NCI-H1694 (cell line): Measurements from ENCODE around the gene GALM.
"Not testable (repeated sequence)": the region's sequence is repeated elsewhere in the genome, so short reads cannot be mapped to it uniquely, and the experiment has no call there.

ENCODE experiments used
- DNase-seq: peaks from one replicate; lab custom pipeline; 2025; lab: John Stamatoyannopoulos, UW

Gene GALM

DNA sequence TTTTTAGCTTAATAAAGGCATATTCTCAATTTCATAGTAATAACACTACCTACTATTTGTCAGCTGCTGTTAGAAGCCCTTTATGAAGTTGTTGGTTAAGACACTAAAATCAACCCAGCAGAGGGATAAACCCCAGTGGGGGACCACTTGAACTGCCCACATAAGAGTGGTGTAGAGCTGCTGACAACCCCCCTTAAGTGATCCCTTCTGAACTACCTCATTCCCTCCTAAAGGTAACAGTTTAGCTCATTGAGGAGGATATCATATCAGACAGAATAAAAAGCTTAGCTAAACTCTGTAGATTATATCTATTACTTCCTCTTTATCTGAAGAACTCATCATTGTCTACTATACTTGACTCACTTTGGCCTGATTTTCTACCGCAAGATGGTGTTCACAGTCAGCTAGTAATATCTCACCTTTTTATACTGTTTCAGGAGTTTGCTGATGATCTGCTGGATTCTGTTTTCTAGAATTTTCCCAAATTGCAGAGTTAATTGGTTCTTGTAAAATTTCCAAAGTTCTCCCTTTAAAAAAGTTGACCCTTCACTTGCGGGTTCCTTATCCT, 16.2 kb downstream of the GALM start:
- DNase-seq = no peak

DNA sequence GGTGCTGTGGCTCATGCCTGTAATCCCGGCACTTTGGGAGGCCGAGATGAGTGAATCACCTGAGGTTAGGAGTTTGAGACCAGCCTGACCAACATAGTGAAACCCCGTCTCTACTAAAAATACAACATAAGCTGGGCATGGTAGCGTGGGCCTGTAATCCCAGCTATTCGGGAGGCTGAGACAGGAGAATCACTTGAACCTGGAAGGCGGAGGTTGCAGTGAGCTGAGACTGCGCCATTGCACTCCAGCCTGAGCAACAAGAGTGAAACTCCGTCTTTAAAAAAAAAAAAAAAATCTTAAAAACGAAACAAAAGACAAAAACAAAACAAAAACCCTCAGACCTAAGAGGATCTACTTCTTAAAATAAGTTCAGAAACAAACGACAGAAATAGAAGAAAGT, 16.7 kb downstream of the GALM start:
- not testable (repeated sequence) for DNase-seq

DNA sequence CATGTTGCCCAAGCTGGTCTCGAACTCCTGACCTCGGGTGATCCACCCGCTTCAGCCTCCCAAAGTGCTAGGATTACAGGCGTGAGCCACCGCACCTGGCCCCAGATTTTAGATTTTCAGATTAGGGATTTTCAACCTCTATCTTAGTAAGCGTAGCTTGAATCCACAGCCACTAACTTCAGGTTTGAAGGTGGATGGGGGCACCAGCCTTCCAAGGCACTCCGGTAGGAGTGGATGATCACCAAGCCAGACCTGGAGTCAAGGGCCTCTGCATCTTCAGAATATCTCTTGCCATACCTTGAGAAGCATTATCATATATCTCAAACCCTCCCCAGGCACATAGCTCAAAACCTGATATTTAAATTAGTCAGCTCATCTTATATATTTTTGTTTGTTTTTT, 17.9 kb downstream of the GALM start:
- no peak for DNase-seq

DNA sequence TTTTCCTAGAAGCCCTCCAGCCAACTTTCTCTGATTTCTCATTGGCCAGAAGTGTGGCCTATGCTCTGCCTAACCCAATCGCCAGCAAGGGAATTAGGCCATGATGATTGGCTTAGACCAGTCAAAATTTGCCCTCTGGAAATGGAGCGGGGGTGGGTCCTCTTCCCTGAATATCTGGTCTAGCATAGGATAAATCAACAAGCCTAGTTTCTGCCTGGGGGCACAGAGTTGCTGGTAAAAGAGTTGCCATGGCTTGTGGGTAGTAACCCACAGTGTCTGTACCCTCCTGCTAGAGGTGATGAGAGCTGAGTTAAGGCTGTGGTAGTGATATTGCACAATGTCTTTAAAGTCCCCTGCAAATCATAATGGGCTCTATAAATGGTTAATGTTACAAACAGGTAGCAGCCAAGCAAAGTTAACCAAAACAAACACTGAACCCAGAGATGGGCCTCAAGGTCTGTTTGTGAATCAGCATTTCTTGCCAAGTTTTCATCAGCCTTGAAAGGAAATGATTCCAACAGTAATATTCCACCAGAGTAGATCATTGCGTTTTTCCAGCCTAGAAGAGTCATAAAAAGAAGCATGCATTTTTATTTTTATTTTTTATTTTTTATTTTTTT, 19.3 kb downstream of the GALM start:
- DNase-seq = no peak

DNA sequence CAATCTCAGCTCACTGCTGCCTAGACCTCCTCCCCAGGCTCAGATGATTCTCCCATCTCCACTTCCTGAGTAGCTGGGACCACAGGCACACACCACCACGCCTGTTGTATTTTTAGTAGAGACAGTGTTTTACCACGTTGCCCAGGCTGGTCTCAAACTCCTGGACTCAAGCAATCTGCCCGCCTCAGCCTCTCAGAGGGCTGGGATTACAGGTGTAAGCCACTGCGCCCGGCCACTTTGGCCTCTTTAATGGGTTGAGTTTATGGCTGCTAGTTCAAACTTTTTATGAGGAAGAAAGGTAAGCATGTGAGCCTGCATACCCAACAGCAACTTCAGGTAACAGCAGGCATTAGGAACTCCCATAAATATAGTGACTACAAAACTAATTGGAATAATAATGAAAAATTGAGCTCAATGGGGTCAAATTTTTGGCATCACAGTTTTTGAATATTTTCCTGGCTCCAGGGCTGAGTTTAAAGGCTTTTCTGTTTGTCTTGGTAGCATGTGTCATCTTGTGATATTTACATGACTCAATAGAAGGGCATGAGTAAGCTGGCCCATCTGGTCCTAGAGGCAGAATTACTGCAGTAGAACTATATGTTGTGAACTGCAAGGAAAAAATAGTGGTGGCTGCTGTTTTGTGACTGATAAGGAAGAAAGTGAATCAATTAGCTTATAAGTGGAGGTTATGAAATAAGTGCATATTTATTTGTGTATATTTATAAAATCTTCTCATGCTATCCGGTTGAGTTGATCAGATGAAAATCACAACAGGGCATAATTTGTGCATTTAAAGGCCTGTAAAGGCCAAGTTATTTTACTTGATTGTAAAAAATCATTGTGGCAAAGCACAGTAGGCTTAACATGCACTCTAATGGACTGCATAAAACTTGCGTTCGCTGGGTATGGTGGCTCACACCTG, 24.8 kb downstream of the GALM start:
- DNase-seq = peak; percentile 72

DNA sequence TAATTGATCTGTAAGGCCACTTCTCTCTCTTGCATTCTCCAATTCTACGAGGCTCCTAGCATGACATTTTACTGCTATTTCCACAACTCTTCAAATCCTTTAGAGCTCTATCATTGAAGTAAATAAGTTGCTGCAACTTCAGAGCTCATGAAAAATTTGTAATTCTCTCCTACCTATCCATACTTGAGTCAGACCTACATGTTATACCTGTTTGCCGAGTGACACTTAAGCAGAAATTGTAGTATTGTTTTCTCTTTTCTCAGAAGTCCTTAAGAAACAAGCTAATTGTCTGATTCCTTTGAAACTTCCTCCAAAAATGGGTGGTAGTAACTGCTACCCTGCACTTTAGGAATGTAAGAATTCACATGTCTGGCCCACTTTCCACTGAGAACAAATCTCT, 26.1 kb downstream of the GALM start:
- no peak for DNase-seq

DNA sequence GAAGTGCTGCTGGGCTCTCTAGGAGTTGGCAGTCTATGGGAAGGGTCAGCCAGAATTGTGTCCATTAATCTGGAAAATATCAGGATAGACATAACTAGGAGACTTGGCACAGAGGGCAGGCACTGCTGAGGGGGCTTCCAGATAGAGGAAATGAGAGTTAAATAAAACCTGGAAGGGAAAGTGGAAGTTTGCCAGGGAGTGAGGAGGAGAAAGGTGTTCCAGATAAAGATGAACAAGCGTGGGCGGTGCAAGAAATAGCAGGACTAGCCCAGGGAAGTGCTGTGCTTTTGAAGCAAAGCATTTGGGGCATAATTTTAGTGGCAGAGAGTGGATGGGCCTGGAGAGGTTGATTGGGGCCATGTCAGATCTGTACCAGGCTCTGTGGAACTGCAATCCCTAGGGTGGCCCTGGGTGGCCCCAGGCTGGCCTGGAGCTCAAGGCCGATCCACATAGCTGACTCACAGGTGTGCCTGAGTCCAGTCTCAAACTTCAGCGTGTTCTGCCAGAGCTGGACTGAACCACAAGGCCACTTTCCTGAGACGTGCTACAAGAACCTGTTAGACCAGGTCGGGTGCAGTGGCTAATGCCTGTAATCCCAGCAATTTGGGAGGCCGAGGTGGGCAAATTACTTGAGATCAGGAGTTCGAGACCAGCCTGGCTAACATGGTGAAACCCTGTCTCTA, 26.9 kb downstream of the GALM start:
- no peak for DNase-seq

DNA sequence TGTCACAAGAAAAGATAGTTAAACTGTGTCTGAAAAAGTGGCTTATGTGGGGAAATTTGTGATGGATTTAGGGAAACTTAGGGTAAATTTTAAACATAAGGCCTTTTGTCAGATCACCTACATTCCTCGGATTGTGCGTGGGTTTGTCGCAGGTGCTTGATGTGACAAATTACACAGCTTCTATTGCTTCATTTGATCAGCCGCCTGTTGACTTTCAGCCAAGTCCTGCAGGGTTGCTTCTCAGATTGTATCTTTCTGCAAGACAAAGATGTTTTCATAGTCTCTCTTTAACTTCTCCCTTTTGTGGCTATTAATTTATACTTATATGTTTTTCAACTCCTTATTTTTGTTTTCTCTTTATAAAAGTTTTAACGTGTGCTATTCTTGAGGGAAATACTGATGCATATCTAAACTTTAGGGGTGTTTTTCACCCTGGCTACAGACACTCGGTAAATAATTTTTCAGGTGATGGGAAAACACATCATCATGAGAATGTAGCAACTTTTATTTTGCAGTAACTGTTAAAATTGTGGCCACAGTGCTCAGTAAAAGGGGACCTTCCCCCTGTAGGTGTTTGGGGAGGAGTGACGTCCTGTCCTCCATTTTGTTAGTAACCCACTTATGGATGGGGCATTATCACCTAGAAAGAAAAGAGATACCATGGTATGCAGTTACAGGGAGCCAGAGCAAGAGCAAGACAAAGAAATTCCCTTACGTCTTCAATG, 31.4 kb downstream of the GALM start:
- DNase-seq = no peak

DNA sequence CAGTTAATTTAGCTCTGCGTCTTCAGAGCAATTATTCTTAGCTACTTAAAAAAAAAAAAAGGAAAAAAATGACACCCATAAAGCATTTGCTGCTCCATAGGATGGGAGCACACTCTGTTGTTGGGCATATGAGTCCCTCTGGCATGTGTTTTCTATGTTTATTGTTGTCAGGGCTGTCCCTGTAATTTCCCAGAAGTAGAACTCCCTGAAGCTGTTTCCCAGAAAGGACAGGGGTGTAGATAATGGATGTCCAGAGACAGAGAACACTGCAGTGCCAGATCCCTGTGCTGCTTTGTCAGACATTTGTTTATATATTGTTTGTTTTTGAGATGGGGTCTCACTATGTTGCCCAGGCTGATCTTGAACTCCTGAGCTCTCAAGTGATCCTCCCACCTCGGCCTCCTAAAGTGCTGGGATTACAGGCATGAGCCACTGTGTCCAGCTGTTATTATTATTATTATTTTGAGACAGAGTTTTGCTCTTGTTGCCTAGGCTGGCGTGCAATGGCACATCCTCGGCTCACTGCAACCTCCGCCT, 32.6 kb downstream of the GALM start:
- DNase-seq = no peak

DNA sequence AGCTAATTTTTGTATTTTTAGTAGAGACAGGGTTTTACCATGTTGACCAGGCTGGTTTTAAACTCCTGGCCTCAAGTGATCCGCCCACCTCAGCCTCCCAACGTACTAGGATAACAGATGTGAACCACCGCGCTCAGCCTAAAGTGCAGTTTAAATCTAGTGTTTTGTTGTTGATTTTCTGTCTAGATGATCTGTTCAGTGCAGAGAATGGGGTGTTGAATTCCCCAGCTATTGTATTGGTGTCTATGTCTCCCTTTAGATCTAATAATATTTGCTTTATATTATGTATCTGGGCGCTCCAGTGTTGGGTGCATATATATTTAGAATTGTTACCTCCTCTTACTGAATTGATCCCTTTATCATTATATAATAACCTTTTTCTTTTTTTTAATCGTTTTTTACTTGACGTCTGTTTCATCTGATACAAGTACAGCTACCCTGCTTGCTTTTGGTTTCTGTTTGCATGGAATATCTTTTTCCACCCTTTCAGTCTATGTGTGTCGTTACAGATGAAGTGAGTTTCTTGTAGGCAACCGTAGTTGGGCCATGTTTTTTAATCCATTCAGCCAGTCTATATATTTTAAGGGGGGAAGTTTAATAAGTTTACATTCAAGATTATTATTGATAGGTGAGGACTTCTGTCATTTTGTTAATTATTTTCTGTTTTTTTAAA, 34.3 kb downstream of the GALM start:
- DNase-seq = no peak

DNA sequence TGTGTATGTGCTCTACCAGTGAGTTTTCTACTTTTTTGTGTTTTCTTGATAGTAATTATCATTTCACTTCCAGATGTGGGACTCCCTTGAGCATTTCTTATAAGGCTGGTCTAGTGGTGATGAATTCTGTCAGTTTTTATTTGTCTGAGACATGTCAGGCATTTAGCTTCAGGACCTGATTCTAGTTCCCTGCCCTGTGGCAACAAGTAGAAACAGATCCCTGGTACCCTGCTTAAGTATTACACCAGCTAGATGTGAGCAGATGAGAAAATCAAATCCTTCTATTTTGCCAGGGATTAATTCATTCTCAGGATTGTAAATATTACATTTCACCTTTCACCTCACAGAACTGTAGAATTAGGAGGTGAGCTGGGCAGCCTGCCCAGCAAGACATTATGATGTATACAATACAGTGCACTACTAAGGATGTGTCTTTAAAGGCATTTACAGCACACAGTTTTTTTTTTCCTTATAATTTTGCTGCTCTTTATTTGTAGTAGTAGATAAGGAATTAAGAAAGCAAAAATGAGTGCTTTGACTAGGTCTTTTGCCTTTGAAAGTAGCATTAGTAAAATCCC, 35.1 kb downstream of the GALM start:
- no peak for DNase-seq

DNA sequence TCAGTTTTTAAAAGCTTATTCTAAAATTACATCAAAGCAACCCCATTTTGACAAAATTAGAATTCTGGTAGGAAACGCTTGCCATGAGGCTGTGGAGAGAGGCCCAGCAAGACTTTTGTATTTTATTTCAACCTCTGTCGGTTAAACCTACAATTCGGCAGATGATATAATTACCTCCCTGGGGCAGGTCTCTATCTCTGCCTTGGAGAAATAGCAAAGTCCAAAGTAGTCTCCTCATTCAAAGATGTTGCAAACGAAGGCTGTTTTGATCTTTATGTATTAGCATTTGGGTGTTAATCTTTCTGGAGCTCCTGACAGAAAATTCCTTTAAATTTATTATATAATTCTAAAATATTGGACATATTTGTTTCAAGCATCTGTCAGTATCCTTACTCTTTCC, 35.6 kb downstream of the GALM start:
- DNase-seq = no peak

DNA sequence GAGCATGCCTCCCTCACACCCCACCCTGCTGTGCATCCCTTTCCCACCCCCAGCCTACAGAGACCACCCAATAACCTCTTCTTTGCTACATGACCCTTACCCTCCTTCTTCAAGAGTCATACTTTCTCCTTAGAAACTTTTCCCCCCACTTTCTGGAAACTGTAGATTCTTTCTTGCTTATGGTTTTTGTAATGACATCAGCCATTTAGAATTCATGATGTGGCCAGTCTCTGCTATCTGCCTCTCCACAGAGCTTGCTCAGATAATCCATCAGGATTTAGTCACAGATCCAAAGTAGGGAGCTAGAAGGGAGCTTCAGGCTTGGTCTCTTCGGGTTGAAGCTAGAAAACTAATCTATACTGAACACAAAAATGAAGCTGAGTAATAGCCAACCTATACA, 36.5 kb downstream of the GALM start:
- DNase-seq = no peak

DNA sequence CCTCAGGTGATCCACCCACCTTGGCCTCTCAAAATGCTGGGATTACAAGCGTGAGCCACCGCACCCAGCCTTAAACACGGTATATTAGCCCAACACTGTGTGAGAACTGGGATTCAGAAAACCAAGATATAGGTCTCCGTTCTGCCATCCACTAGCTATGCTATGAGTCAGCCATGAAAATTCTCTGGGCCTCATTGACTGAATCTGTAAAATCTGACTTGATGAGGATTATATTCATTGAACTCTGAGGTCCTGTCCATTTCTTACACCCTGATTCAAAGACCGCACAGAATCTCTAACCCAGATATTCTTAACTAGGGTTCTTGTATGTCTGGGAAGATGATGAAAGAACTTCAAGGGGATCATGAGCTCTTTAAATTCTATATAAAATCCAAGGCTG, 37.4 kb downstream of the GALM start:
- not testable (repeated sequence) for DNase-seq

DNA sequence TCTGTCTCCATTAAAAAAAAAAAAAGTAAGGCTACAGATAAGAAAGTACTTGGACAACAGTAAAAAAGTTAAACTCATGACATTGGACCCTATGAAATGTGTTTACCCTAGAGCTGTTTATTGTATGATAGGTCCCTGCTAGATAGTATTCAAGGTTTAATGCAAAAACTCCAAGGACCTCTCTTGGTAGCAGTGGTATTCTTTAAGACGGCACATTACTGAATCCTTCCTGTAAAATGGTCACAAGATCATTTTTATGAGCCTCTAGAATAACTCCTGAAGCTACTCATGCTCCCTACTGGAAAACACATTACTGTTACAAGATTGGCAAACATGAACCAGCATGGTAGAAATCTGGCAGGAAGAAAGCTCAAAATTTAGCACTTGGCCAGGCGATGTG, 38.8 kb downstream of the GALM start:
- no peak for DNase-seq

DNA sequence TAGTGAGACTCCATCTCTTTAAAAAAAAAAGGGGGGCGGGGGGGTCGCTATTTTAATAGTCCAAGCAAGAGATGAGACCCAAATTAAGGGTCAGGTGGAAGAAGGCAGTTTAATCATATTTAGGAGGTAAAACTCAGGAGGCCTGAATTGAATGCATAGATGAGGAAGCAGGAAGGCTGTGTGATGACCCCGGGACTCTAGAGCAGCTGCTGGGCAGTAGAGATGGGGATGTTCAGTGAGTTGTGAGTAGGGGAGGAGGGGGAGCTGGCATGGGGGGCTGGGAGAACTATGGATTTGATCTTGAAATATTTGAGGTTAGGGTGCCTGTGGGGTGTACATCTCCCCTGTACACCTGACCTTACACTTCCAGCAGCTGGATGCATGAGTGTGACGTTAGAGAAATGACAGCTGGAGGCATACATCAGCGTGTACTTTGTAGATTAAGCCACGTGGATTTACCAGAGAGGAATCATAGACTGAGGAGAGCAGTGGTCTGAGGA, 41.0 kb downstream of the GALM start:
- no peak for DNase-seq

DNA sequence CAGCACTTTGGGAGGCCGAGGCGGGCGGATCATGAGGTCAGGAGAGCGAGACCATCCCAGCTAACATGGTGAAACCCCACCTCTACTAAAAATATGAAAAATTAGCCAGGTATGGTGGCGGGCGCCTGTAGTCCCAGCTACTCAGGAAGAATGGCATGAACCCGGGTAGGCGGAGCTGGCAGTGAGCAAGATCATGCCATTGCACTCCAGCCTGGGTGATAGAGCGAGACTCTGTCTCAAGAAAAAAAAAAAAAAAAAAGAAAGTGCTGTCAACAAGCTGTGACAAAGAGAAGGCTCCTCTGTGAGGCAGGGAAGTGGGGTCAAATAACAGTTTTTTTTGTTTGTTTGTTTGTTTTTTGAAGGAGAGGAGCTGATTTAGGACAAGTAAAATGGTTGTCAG, 42.6 kb downstream of the GALM start:
- not testable (repeated sequence) for DNase-seq

DNA sequence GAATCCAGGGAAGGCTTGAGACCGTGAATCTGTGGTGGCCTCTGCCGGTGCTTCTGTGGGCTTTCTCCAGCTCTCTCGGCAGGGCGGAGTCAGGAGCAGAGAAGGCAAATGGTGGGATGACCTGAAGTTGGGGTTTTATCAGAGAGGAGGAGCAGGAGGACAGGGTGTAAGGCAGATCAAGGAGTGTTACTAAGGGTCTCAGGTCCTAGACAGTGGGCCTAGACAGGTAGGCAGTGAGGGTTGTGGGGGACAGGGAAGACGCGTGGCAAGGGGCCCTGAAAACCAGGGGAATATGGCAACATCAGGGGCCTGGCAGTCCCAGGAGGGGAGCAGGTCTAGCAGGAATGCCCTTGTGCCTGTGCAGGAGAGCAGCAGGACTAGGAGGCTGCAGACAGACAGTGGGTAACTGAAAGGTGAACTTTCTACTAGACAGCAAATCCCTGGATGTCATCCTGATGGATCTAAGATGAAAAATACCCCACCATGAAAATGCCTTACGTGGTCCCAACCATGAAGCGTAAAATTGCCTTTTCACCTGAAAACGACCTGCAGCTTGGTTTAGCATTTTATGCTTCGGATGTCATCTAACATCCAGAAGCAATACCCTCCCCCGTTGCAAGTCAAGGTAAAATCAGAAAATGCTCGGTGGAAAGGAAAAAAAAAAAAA, 43.1 kb downstream of the GALM start:
- no peak for DNase-seq

DNA sequence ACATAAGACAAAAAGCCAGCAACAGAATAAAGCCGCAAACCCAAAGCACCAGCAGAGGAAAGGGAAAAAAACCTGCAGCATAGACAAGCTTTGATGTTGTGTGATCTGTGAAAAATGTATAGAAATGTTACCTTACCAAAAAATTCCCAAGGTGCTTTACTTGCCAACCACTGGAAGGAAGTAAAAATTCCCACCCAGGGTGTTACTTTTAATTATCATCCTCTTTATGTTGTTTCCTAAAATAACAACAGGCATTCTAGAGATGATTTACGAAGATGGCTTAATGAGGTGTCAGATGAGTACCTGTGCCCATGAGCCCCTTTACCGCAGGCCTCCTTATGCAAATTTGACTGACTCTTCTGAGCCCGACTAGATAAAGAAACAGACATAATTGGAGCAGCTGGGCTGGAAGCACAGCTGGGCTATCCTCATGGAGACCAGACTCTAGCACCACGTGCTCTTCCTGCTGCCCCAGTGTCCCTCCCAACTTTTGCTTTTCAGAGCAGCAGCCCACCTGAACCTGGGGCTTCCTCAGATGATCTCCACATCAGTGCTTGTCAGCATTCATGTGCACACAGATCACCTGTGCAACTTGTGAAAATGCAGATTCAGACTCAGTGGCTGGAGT, 43.8 kb downstream of the GALM start:
- no peak for DNase-seq

DNA sequence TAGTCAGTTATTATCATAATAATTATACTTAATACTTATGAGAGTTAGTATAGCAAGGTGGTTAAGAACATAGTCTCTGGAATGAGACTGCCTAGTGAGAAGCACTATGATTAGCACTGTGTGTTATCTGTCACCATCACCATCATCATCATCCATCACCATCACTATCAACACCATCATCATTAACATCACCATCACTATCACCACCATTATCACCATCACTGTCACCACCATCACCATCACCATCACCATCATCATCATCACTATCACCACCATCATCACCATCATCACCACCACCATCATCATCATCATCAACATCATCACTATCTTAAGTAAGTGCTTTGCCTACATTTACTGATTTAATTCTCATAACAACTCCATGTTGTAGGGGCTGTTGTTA, 45.6 kb downstream of the GALM start:
- DNase-seq = no peak
